WTC11 (cell line): ENCODE data around the gene TMEM114.

Source experiments
- E2F1 ChIP-seq: sonication (generic); formaldehyde crosslinking; IDR thresholded peaks from 2 replicates; pipeline ENCODE4 v1.8.0; 2022; ENCODE audit warnings: mild to moderate bottlenecking, missing genetic modification reagents
- E2F5 ChIP-seq: sonication (generic); formaldehyde crosslinking; IDR thresholded peaks from 2 replicates; pipeline ENCODE4 v1.8.1; 2022; ENCODE audit warnings: mild to moderate bottlenecking, moderate library complexity, missing genetic modification reagents
- FOXP1 ChIP-seq: sonication (generic); formaldehyde crosslinking; IDR thresholded peaks from 2 replicates; pipeline ENCODE4 v1.8.0; 2022; ENCODE audit warnings: missing genetic modification reagents, mild to moderate bottlenecking, moderate library complexity, borderline replicate concordance
- SP1 ChIP-seq: sonication (generic); formaldehyde crosslinking; conservative IDR thresholded peaks from 2 replicates; pipeline ENCODE4 v1.8.1; 2022; ENCODE audit warnings: missing genetic modification reagents
- USF1 ChIP-seq: sonication (generic); formaldehyde crosslinking; IDR thresholded peaks from 2 replicates; pipeline ENCODE4 v1.8.0; 2022; ENCODE audit warnings: mild to moderate bottlenecking, missing genetic modification reagents
- ZSCAN18 ChIP-seq: fragments of 250-450 bp; sonication (Bioruptor Pico); IDR thresholded peaks from 2 replicates; pipeline ENCODE4 v2.1.2; 2022; ENCODE audit warnings: mild to moderate bottlenecking, moderate library complexity
- TF ChIP-seq, protein P1 (sequence below): sonication (generic); formaldehyde crosslinking; IDR thresholded peaks from 2 replicates; pipeline ENCODE4 v1.8.0; 2022; ENCODE audit warnings: mild to moderate bottlenecking, missing genetic modification reagents
- TF ChIP-seq, protein P2 (sequence below): fragments of 200-600 bp; IDR thresholded peaks from 2 replicates; pipeline ENCODE4 v1.8.0; 2022; ENCODE audit warnings: antibody characterized with exemption
- TF ChIP-seq, protein P3 (sequence below): sonication (generic); formaldehyde crosslinking; IDR thresholded peaks from 2 replicates; pipeline ENCODE4 v1.8.1; 2023; ENCODE audit warnings: mild to moderate bottlenecking, missing genetic modification reagents, borderline replicate concordance

GRCh38 chr16:8551388-8552332 is 38.7 kb downstream of the TMEM114 start:
- TF ChIP-seq, protein P1, sequence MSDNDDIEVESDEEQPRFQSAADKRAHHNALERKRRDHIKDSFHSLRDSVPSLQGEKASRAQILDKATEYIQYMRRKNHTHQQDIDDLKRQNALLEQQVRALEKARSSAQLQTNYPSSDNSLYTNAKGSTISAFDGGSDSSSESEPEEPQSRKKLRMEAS (CRISPR knock-in tag): no peak
- TF ChIP-seq ZSCAN18 (CRISPR knock-in tag) (no peak), FOXP1 (no peak), E2F1 (CRISPR knock-in tag) (no peak), E2F5 (CRISPR knock-in tag) (no peak), USF1 (CRISPR knock-in tag) (no peak), SP1 (CRISPR knock-in tag) (no peak)
- TF ChIP-seq, protein P2, sequence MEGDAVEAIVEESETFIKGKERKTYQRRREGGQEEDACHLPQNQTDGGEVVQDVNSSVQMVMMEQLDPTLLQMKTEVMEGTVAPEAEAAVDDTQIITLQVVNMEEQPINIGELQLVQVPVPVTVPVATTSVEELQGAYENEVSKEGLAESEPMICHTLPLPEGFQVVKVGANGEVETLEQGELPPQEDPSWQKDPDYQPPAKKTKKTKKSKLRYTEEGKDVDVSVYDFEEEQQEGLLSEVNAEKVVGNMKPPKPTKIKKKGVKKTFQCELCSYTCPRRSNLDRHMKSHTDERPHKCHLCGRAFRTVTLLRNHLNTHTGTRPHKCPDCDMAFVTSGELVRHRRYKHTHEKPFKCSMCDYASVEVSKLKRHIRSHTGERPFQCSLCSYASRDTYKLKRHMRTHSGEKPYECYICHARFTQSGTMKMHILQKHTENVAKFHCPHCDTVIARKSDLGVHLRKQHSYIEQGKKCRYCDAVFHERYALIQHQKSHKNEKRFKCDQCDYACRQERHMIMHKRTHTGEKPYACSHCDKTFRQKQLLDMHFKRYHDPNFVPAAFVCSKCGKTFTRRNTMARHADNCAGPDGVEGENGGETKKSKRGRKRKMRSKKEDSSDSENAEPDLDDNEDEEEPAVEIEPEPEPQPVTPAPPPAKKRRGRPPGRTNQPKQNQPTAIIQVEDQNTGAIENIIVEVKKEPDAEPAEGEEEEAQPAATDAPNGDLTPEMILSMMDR: no peak
- TF ChIP-seq, protein P3, sequence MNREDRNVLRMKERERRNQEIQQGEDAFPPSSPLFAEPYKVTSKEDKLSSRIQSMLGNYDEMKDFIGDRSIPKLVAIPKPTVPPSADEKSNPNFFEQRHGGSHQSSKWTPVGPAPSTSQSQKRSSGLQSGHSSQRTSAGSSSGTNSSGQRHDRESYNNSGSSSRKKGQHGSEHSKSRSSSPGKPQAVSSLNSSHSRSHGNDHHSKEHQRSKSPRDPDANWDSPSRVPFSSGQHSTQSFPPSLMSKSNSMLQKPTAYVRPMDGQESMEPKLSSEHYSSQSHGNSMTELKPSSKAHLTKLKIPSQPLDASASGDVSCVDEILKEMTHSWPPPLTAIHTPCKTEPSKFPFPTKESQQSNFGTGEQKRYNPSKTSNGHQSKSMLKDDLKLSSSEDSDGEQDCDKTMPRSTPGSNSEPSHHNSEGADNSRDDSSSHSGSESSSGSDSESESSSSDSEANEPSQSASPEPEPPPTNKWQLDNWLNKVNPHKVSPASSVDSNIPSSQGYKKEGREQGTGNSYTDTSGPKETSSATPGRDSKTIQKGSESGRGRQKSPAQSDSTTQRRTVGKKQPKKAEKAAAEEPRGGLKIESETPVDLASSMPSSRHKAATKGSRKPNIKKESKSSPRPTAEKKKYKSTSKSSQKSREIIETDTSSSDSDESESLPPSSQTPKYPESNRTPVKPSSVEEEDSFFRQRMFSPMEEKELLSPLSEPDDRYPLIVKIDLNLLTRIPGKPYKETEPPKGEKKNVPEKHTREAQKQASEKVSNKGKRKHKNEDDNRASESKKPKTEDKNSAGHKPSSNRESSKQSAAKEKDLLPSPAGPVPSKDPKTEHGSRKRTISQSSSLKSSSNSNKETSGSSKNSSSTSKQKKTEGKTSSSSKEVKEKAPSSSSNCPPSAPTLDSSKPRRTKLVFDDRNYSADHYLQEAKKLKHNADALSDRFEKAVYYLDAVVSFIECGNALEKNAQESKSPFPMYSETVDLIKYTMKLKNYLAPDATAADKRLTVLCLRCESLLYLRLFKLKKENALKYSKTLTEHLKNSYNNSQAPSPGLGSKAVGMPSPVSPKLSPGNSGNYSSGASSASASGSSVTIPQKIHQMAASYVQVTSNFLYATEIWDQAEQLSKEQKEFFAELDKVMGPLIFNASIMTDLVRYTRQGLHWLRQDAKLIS (CRISPR knock-in tag): no peak
